ENCODE data around the gene LZTS2.

LZTS2 gene

DNA sequence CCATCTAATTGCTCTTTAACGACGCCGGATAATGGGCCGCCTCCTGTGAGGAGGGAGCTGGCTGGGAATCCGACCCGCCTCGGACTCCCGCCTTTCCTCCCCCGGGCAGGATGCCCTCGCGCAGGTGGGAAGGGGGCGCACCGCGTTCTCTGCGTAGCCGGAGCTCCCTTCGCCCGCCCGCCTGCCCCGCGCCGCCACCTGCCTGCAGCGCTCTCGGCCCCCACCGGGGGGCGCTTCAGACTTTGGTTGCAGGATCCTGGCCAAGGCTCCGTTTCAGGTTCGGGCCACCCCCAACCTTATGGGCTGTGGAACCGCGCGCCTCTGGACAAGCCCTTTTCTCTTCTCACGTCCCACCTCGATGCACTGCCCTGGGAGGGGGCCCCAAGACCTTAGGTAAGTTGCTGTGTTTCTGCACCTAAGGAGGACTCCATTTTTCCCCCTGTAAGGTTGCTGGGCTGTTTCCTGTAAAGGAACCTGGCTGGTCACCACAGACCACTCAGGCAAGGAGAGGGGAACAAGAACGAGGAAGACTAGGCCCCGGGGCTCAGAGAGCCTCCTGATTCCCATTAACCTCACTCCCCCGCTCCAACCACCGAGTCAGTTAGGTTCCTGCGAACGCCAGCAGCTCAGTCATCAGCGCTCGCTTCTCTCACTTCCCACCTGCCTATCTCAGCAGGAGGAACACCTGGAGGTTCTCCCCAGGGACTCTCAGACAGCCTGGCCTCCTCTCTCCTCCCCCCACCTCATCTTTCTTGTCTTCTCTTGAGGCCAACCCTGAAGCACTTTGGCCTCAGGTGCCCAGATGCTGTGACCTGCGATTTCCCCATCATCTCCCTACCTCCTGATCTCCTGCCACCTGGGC lies 50.8 kb downstream of the LZTS2 start (continued):
- TF ChIP-seq ZNF23 (tag by site-specific recombination; IDR thresholded peaks at IDR 0.05; ENCODE audit: borderline replicate concordance) (no peak), SP2 (tag by site-specific recombination; IDR thresholded peaks at IDR 0.05) (peak; percentile 79), ZNF416 (tag by site-specific recombination; IDR thresholded peaks at IDR 0.05) (no peak), ZNF37A (tag by site-specific recombination; IDR thresholded peaks at IDR 0.05) (no peak), BCL6B (tag by site-specific recombination; IDR thresholded peaks at IDR 0.05) (no peak), ZNF18 (tag by site-specific recombination; IDR thresholded peaks at IDR 0.05) (no peak), ZNF626 (tag by site-specific recombination; IDR thresholded peaks at IDR 0.05) (no peak), ZFHX2 (tag by site-specific recombination; conservative IDR thresholded peaks at IDR 0.05) (peak; percentile 72), KLF16 (tag by site-specific recombination; IDR thresholded peaks at IDR 0.05) (no peak), ZNF174 (tag by site-specific recombination; IDR thresholded peaks at IDR 0.05) (no peak), KLF1 (tag by site-specific recombination; IDR thresholded peaks at IDR 0.05) (0 out of 2 replicates have a peak, but pooled peaks have one; percentile 21), INSM2 (tag by site-specific recombination; IDR thresholded peaks at IDR 0.05) (no peak), ZNF19 (tag by site-specific recombination; IDR thresholded peaks at IDR 0.05; ENCODE audit: low read depth) (no peak), ZNF664 (tag by site-specific recombination; IDR thresholded peaks at IDR 0.05) (no peak), ZNF571 (tag by site-specific recombination; IDR thresholded peaks at IDR 0.05) (no peak), ZNF433 (tag by site-specific recombination; IDR thresholded peaks at IDR 0.05; ENCODE audit: low read depth) (no peak), MYNN (tag by site-specific recombination; IDR thresholded peaks at IDR 0.05; ENCODE audit: borderline replicate concordance) (no peak), SCRT2 (tag by site-specific recombination; IDR thresholded peaks at IDR 0.05) (no peak), ZNF785 (tag by site-specific recombination; IDR thresholded peaks at IDR 0.05) (no peak), ZFP69B (tag by site-specific recombination; IDR thresholded peaks at IDR 0.05) (no peak), ZSCAN16 (tag by site-specific recombination; IDR thresholded peaks at IDR 0.05) (no peak), ZBTB20 (tag by site-specific recombination; IDR thresholded peaks at IDR 0.05) (no peak), BCL11B (tag by site-specific recombination; IDR thresholded peaks at IDR 0.05; ENCODE audit: low read depth) (0 out of 2 replicates have a peak, but pooled peaks have one; percentile 14), ZNF510 (tag by site-specific recombination; IDR thresholded peaks at IDR 0.05; ENCODE audit: insufficient replicate concordance) (no peak), OVOL3 (tag by site-specific recombination; IDR thresholded peaks at IDR 0.05) (no peak), ZNF223 (tag by site-specific recombination; IDR thresholded peaks at IDR 0.05) (no peak), KLF10 (tag by site-specific recombination; IDR thresholded peaks at IDR 0.05) (peak; percentile 43; the same call in 1 of the 2 replicates)
- TF ChIP-seq, protein P1, sequence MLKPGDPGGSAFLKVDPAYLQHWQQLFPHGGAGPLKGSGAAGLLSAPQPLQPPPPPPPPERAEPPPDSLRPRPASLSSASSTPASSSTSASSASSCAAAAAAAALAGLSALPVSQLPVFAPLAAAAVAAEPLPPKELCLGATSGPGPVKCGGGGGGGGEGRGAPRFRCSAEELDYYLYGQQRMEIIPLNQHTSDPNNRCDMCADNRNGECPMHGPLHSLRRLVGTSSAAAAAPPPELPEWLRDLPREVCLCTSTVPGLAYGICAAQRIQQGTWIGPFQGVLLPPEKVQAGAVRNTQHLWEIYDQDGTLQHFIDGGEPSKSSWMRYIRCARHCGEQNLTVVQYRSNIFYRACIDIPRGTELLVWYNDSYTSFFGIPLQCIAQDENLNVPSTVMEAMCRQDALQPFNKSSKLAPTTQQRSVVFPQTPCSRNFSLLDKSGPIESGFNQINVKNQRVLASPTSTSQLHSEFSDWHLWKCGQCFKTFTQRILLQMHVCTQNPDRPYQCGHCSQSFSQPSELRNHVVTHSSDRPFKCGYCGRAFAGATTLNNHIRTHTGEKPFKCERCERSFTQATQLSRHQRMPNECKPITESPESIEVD (tag by site-specific recombination; IDR thresholded peaks at IDR 0.05), result no peak
- TF ChIP-seq, protein P2, sequence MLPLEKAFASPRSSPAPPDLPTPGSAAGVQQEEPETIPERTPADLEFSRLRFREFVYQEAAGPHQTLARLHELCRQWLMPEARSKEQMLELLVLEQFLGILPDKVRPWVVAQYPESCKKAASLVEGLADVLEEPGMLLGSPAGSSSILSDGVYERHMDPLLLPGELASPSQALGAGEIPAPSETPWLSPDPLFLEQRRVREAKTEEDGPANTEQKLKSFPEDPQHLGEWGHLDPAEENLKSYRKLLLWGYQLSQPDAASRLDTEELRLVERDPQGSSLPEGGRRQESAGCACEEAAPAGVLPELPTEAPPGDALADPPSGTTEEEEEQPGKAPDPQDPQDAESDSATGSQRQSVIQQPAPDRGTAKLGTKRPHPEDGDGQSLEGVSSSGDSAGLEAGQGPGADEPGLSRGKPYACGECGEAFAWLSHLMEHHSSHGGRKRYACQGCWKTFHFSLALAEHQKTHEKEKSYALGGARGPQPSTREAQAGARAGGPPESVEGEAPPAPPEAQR (tag by site-specific recombination; IDR thresholded peaks at IDR 0.05), result no peak
- TF ChIP-seq, protein P3, sequence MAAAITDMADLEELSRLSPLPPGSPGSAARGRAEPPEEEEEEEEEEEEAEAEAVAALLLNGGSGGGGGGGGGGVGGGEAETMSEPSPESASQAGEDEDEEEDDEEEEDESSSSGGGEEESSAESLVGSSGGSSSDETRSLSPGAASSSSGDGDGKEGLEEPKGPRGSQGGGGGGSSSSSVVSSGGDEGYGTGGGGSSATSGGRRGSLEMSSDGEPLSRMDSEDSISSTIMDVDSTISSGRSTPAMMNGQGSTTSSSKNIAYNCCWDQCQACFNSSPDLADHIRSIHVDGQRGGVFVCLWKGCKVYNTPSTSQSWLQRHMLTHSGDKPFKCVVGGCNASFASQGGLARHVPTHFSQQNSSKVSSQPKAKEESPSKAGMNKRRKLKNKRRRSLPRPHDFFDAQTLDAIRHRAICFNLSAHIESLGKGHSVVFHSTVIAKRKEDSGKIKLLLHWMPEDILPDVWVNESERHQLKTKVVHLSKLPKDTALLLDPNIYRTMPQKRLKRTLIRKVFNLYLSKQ (tag by site-specific recombination; IDR thresholded peaks at IDR 0.05; ENCODE audit: borderline replicate concordance), result no peak
